ENCODE data around the gene CABP4. TPM values are rescaled to one million over a fixed set of nuclear protein-coding genes. Genes with fewer than 3 reads are reported as not detected.

Gene CABP4
- total and polyA plus RNA-seq, 10 of the 15 experiments (the other 5 are each of a cell fraction or from before 2014, with no cell fraction given) = 0.04 to 0.41 (median 0.14) TPM; not detected in 2

DNA sequence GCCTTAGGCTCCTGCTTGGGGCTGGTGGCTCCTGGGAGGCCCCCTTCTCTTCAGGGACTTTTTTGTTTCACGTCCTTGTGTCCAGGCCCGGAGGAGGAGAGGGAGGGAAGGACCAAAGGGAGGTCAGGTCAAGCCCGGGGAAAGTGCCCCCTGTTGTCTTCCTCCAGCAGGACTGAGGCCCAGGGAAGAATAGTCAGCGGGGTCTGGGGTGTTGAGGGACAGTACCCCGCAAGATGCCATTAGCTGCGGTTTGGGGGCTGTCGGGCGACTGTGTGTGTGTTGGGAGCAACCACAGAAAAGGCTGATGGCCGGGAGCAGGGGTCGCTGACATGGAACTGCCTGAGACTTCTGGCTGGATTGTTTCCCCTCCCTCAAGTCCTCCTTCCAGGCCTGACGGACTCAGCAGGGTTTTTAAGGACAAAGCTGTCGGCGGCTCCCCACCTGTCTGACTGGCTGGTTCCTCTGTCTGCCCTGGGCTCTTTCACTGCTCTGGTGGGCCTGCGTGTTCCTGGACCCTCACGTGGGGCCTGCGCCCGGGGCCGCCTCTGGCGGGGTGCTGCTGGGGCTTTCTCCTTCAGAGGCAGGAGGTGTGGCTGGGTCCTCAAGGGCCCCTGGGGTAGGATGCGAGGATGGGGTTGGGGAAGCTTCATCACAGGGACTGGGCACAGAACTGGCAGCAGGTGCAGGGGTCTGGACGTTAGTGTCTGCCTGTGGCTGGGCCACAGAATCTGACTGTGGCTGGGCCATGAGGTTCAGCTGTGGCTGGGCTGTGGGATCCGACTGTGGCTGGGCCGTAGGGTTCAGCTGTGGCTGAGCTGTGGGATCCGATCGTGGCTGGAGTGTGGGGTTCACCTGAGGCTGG lies 4.1 kb upstream of the CABP4 start:
- Histone ChIP-seq H3K27me3 (replicated peaks in 1 of 2; ENCODE audit: control insufficient read depth in 2 of 2, insufficient read depth in 2 of 2, low read length in 1 of 2) (no peaks in the 10 kb centered on the region), H3K9ac (ENCODE audit: control insufficient read depth, insufficient read depth, low read length) (no peak overlapping the region), H3K27ac (ENCODE audit: control insufficient read depth, insufficient read depth) (no peak overlapping the region), H3K9me3 (replicated peaks; ENCODE audit: control insufficient read depth, insufficient read depth, low read length) (no peaks in the 10 kb centered on the region), H3K4me1 (ENCODE audit: control insufficient read depth, insufficient read depth, low read length) (peaks cover 13% of the 10 kb centered on the region), H3K79me2 (ENCODE audit: control insufficient read depth, insufficient read depth, low read length) (peaks cover 2% of the 10 kb centered on the region), H3K4me2 (ENCODE audit: control insufficient read depth, insufficient read depth) (no peak overlapping the region), H3K4me3 (no peak overlapping the region), H3K36me3 (ENCODE audit: control insufficient read depth in 2 of 2, insufficient read depth in 2 of 2, low read length in 1 of 2) (no peaks in the 10 kb centered on the region), H4K20me1 (ENCODE audit: control insufficient read depth, insufficient read depth) (no peaks in the 10 kb centered on the region), H2AFZ (ENCODE audit: control insufficient read depth, low read depth, low read length) (no peak overlapping the region)
- in situ Hi-C loops (cut with MboI) = no loop called here
- RAD21 ChIA-PET (ENCODE audit: unreplicated experiment) = no interaction called here
- POLR2A ChIA-PET = interaction anchor here (1.0 to 1.6 kb wide), 4 partner anchors 8 to 18 kb away, joined by 3 to 6 read pairs (median 4); partner anchors contain the start of gene TMEM134
- FAIRE-seq = no peak
- TF ChIP-seq, protein P1, sequence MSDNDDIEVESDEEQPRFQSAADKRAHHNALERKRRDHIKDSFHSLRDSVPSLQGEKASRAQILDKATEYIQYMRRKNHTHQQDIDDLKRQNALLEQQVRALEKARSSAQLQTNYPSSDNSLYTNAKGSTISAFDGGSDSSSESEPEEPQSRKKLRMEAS (IDR thresholded peaks at IDR 0.05; ENCODE audit: low read depth, low read length) = no peak
- TF ChIP-seq STAT1 (conservative IDR thresholded peaks at IDR 0.05) = no peak
- TF ChIP-seq CBFB (IDR thresholded peaks at IDR 0.05; ENCODE audit: low read depth) = no peak
- CTCF ChIA-PET = interaction anchor here (1.2 kb wide), 2 partner anchors 12 to 50 kb away, joined by 3 to 4 read pairs; partner anchors contain the start of gene PPP1CA
- intact Hi-C loops (cut with micrococcal nuclease; ENCODE audit: unreplicated experiment) = no loop called here
- SMC1A ChIA-PET (ENCODE audit: uncharacterized antibody, unreplicated experiment) = interaction anchor here (1.2 to 1.4 kb wide), 3 partner anchors 8 to 53 kb away, joined by 4 to 5 read pairs (median 4); no protein-coding TSS in a partner anchor
- 74% methylated on average over 22 of the region's 25 CpGs for WGBS (ENCODE audit: insufficient coverage, insufficient replicate concordance, low lambda C conversion rate, missing lambda C conversion rate)
- no peak for ATAC-seq
- no TSS peak for BruUV-seq (replicated peaks)
- no peak for DNase-seq (ENCODE audit: low read depth, low spot score)

DNA sequence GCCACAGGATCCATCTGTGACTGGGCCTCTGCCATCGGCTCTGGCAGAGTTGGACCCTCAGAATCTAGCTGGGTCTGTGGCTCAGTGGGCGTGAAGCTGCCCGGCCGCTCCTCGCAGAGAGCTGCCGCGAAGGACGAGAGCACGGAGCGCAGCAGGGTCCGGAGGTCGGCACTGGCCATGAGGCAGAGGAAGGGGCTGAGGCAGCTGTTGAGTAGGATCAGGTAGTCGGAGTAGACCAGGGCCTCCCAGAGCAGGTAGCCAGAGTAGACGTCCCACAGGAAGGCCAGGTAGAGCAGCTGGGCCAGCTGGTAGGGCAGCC lies 3.5 kb upstream of the CABP4 start:
- ChIA-PET POLR2A (interaction anchor here (1.0 to 1.6 kb wide), 2 partner anchors 9 to 12 kb away, joined by 3 to 6 read pairs; no protein-coding TSS in a partner anchor), RAD21 (ENCODE audit: unreplicated experiment) (no interaction called here), SMC1A (ENCODE audit: uncharacterized antibody, unreplicated experiment) (interaction anchor here (1.2 to 1.3 kb wide), 2 partner anchors 10 to 54 kb away, joined by 4 to 5 read pairs; no protein-coding TSS in a partner anchor), CTCF (interaction anchor here (1.2 kb wide), 2 partner anchors 13 to 50 kb away, joined by 3 to 4 read pairs; partner anchors contain the start of gene PPP1CA)
- no TSS peak for BruUV-seq (replicated peaks)
- no peaks in the 10 kb centered on the region for H3K79me2 ChIP-seq (ENCODE audit: control insufficient read depth, insufficient read depth, low read length)
- no peaks in the 10 kb centered on the region for H4K20me1 ChIP-seq (ENCODE audit: control insufficient read depth, insufficient read depth)
- H3K27ac ChIP-seq (ENCODE audit: control insufficient read depth, insufficient read depth) = no peak overlapping the region
- H3K9me3 ChIP-seq (replicated peaks; ENCODE audit: control insufficient read depth, insufficient read depth, low read length) = no peaks in the 10 kb centered on the region
- TF ChIP-seq ZBED1 (IDR thresholded peaks at IDR 0.05; ENCODE audit: borderline replicate concordance) = no peak
- peak; percentile 51; the same call in 1 of the 2 replicates for TF ChIP-seq POLR2A (IDR thresholded peaks at IDR 0.05; ENCODE audit: low read depth, low read length)
- H3K36me3 ChIP-seq (ENCODE audit: control insufficient read depth in 2 of 2, insufficient read depth in 2 of 2, low read length in 1 of 2) = no peaks in the 10 kb centered on the region
- no peak overlapping the region for H3K4me3 ChIP-seq
- H3K4me2 ChIP-seq (ENCODE audit: control insufficient read depth, insufficient read depth) = no peak overlapping the region
- no peak overlapping the region for H3K9ac ChIP-seq (ENCODE audit: control insufficient read depth, insufficient read depth, low read length)
- intact Hi-C loops (cut with micrococcal nuclease; ENCODE audit: unreplicated experiment) (no loop called here), in situ Hi-C loops (cut with MboI) (no loop called here)
- DNase-seq (ENCODE audit: low read depth, low spot score) (no peak), ATAC-seq (no peak), FAIRE-seq (no peak)
- H3K27me3 ChIP-seq (replicated peaks in 1 of 2; ENCODE audit: control insufficient read depth in 2 of 2, insufficient read depth in 2 of 2, low read length in 1 of 2) = no peaks in the 10 kb centered on the region
- 86% methylated on average over 14 of the region's 14 CpGs for WGBS (ENCODE audit: insufficient coverage, insufficient replicate concordance, low lambda C conversion rate, missing lambda C conversion rate)
- H2AFZ ChIP-seq (ENCODE audit: control insufficient read depth, low read depth, low read length) = no peak overlapping the region
- H3K4me1 ChIP-seq (ENCODE audit: control insufficient read depth, insufficient read depth, low read length) = peaks cover 10% of the 10 kb centered on the region

Data from GM12878 (cell line).